Lower lobe of right lung (tissue), 2 donors: Measurements from ENCODE around the gene SMARCA5. TPM values are rescaled to one million over a fixed set of nuclear protein-coding genes. Genes with fewer than 3 reads are reported as not detected.

Experiments
- ATAC-seq, 2 donors: fragments of 200-7000 bp; cut with Tn5 transposase; one replicate each; pipeline ENCODE4 v1.9.1; 2020 to 2022; ENCODE audit warnings: mild to moderate bottlenecking in 2 of 2, moderate library complexity in 2 of 2
- DNase-seq: peaks from one replicate; pipeline ENCODE4 v3.0.0-alpha.2; 2020
- H3K27ac ChIP-seq: fragments of 200-600 bp; one replicate; pipeline ENCODE4 v1.8.0; 2022
- H3K27me3 ChIP-seq: fragments of 200-600 bp; one replicate; pipeline ENCODE4 v1.8.0; 2022; ENCODE audit warnings: low read depth
- H3K36me3 ChIP-seq: fragments of 200-600 bp; one replicate; pipeline ENCODE4 v1.8.0; 2022; ENCODE audit warnings: mild to moderate bottlenecking
- H3K4me1 ChIP-seq: fragments of 200-600 bp; one replicate; pipeline ENCODE4 v1.8.0; 2022
- H3K4me3 ChIP-seq: fragments of 200-600 bp; one replicate; pipeline ENCODE4 v1.8.0; 2022; ENCODE audit warnings: mild to moderate bottlenecking
- H3K9me3 ChIP-seq: fragments of 200-600 bp; one replicate; pipeline ENCODE4 v1.8.0; 2022
- CTCF ChIP-seq: fragments of 200-600 bp; IDR thresholded peaks from one replicate; pipeline ENCODE4 v1.8.0; 2022; ENCODE audit warnings: antibody characterized with exemption, mild to moderate bottlenecking
- intact Hi-C: fragments of 100-400 bp; cut with DNase I; formaldehyde crosslinking; loops from one replicate; pipeline ENCODE4 v1.11.0; 2022
- long read RNA-seq: library from polyadenylated mRNA; unstranded; transcript quantifications from one replicate; pipeline ENCODE4 v2.0.0, GENCODE V29; 2021
- total RNA-seq: library from RNA; stranded (reverse); fragmentation: NEBNext Ultra II Directional; extraction: Animal tissue kit (Norgen Biotek cat#: 25700); gene quantifications from one replicate; pipeline ENCODE4 v1.2.1, GENCODE V29; 2021
- donor health status: DM: no; HTN: yes; CAD: no; lungs with severe emphysema.

The SMARCA5 gene
- 67.6 TPM for total RNA-seq
- long read RNA-seq, full-length matches to known transcripts: 157 of 217 reads
- long read RNA-seq, partial matches to known transcripts: 48 of 217 reads
- long read RNA-seq, other reads (novel, unspliced or antisense): 12 of 217 reads

- Histone ChIP-seq H3K36me3 (peaks cover 14% of the 10 kb centered on the region), H3K9me3 (no peaks in the 10 kb centered on the region), H3K27ac (peak within 1 kb of the TSS; percentile 99), H3K27me3 (no peaks in the 10 kb centered on the region), H3K4me3 (peak within 1 kb of the TSS; percentile 83), H3K4me1 (peaks cover 37% of the 10 kb centered on the region)
- ATAC-seq (peak; percentile 96 to 98), DNase-seq (peak; percentile 99)
- intact Hi-C loops: no loop called here
- TF ChIP-seq CTCF: no peak
Measured at GRCh38 chr4:143513314-143514168, at the start of gene SMARCA5. Gene SMARCA5, plus strand, starts transcription at chr4:143513702. Its CDS starts 223 bp downstream, at chr4:143513925.

- H3K4me3 ChIP-seq: no peak overlapping the region
- H3K9me3 ChIP-seq: no peaks in the 10 kb centered on the region
- H3K27ac ChIP-seq: no peak overlapping the region
- H3K4me1 ChIP-seq: no peaks in the 10 kb centered on the region
- DNase-seq (no peak), ATAC-seq (no peak)
- TF ChIP-seq CTCF: no peak
- H3K36me3 ChIP-seq: peaks cover 33% of the 10 kb centered on the region
- intact Hi-C loops: loop anchor here (10.0 kb wide), 1 partner anchor 269 kb away; no protein-coding TSS in a partner anchor
- no peaks in the 10 kb centered on the region for H3K27me3 ChIP-seq
Measured at GRCh38 chr4:143473334-143474126, 40.0 kb upstream of the SMARCA5 start.

GRCh38 chr4:143477487-143477886, 36.0 kb upstream of the SMARCA5 start:
- no peak for ATAC-seq
- Histone ChIP-seq H3K27ac (no peak overlapping the region), H3K4me1 (no peaks in the 10 kb centered on the region), H3K4me3 (no peak overlapping the region), H3K9me3 (no peaks in the 10 kb centered on the region), H3K36me3 (peaks cover 12% of the 10 kb centered on the region), H3K27me3 (no peaks in the 10 kb centered on the region)
- DNase-seq: no peak
- intact Hi-C loops: loop anchor here (10.0 kb wide), 1 partner anchor 273 kb away; no protein-coding TSS in a partner anchor
- no peak for TF ChIP-seq CTCF

- ATAC-seq (peak in 1 of 2 donors; percentile 57), DNase-seq (no peak)
- Histone ChIP-seq H3K27me3 (no peaks in the 10 kb centered on the region), H3K4me1 (no peaks in the 10 kb centered on the region), H3K27ac (no peak overlapping the region), H3K9me3 (no peaks in the 10 kb centered on the region), H3K4me3 (no peak overlapping the region), H3K36me3 (no peaks in the 10 kb centered on the region)
- intact Hi-C loops: no loop called here
- TF ChIP-seq CTCF: no peak
Measured at GRCh38 chr4:143481361-143481760, 32.1 kb upstream of the SMARCA5 start.

- intact Hi-C loops: no loop called here
- H3K4me1 ChIP-seq: no peaks in the 10 kb centered on the region
- no peaks in the 10 kb centered on the region for H3K9me3 ChIP-seq
- no peak overlapping the region for H3K27ac ChIP-seq
- ATAC-seq (peak in 1 of 2 donors; percentile 79), DNase-seq (no peak)
- TF ChIP-seq CTCF: peak; percentile 61
- H3K27me3 ChIP-seq: no peaks in the 10 kb centered on the region
- H3K4me3 ChIP-seq: no peak overlapping the region
- no peaks in the 10 kb centered on the region for H3K36me3 ChIP-seq
Measured at GRCh38 chr4:143482840-143483239, 30.7 kb upstream of the SMARCA5 start.
